ENCODE results near the gene PGPEP1.
"Not testable (repeated sequence)": the region's sequence is repeated elsewhere in the genome, so short reads cannot be mapped to it uniquely, and the experiment has no call there.

The PGPEP1 gene

GRCh38 chr19:18393836-18394235 is 53.4 kb downstream of the PGPEP1 start:
- no peak for DNase-seq

- DNase-seq, result no peak
These were observed 56.3 kb downstream of the PGPEP1 start for GRCh38 chr19:18396471-18397241.

- DNase-seq, result no peak
These were observed 57.1 kb downstream of the PGPEP1 start, which contains the start of gene LRRC25 for GRCh38 chr19:18397242-18398202. LRRC25 (minus strand) TSS chr19:18397622; CDS start chr19:18396963, 659 bp downstream.

- no peak for DNase-seq
These were observed 58.6 kb downstream of the PGPEP1 start for GRCh38 chr19:18399008-18399407.

- no peak for DNase-seq
These were observed 61.2 kb downstream of the PGPEP1 start for GRCh38 chr19:18401580-18402112.

- DNase-seq, result not testable (repeated sequence)
These were observed 62.3 kb downstream of the PGPEP1 start for GRCh38 chr19:18402455-18403248.

GRCh38 chr19:18405754-18406153 is 65.4 kb downstream of the PGPEP1 start:
- not testable (repeated sequence) for DNase-seq

GRCh38 chr19:18406749-18407148 is 66.4 kb downstream of the PGPEP1 start:
- no peak for DNase-seq

GRCh38 chr19:18408053-18408476 is 67.7 kb downstream of the PGPEP1 start:
- no peak for DNase-seq

GRCh38 chr19:18412610-18413239 is 72.3 kb downstream of the PGPEP1 start:
- no peak for DNase-seq

- no peak for DNase-seq
These were observed 74.2 kb downstream of the PGPEP1 start for GRCh38 chr19:18414504-18415177.

- DNase-seq, result no peak
These were observed 74.9 kb downstream of the PGPEP1 start for GRCh38 chr19:18415178-18415867.

- DNase-seq, result no peak
These were observed 76.4 kb downstream of the PGPEP1 start for GRCh38 chr19:18416778-18417249.

- DNase-seq, result no peak
These were observed 77.0 kb downstream of the PGPEP1 start for GRCh38 chr19:18417250-18418028.

- DNase-seq, result no peak
These were observed 77.7 kb downstream of the PGPEP1 start for GRCh38 chr19:18418029-18418482.

- DNase-seq, result no peak
These were observed 78.2 kb downstream of the PGPEP1 start for GRCh38 chr19:18418483-18419194.

- no peak for DNase-seq
These were observed 78.8 kb downstream of the PGPEP1 start, which contains the start of gene SSBP4 for GRCh38 chr19:18419195-18419698. SSBP4 (plus strand) TSS chr19:18419398; CDS start chr19:18419649, 251 bp downstream.

Measured in cerebellar nuclear complex (tissue), 1 donor.